IPS-18c (cell line): ENCODE results near the gene SCGB3A1.

ENCODE experiments used
- H3K4me3 ChIP-seq: 2 replicates; pipeline ENCODE4 v1.7.0; 2013; ENCODE audit warnings: low read depth, mild to moderate bottlenecking, low read length, moderate library complexity; ENCODE audit not compliant: insufficient read depth
- H3K9me3 ChIP-seq: one replicate; pipeline ENCODE4 v1.6.1; 2013; ENCODE audit warnings: mild to moderate bottlenecking, low read length, moderate library complexity; ENCODE audit not compliant: control insufficient read depth, insufficient read depth

The SCGB3A1 gene

GRCh38 chr5:180611140-180611850 lies 20.0 kb upstream of the SCGB3A1 start:
- H3K4me3 ChIP-seq = no peak overlapping the region
- no peaks in the 10 kb centered on the region for H3K9me3 ChIP-seq

DNA sequence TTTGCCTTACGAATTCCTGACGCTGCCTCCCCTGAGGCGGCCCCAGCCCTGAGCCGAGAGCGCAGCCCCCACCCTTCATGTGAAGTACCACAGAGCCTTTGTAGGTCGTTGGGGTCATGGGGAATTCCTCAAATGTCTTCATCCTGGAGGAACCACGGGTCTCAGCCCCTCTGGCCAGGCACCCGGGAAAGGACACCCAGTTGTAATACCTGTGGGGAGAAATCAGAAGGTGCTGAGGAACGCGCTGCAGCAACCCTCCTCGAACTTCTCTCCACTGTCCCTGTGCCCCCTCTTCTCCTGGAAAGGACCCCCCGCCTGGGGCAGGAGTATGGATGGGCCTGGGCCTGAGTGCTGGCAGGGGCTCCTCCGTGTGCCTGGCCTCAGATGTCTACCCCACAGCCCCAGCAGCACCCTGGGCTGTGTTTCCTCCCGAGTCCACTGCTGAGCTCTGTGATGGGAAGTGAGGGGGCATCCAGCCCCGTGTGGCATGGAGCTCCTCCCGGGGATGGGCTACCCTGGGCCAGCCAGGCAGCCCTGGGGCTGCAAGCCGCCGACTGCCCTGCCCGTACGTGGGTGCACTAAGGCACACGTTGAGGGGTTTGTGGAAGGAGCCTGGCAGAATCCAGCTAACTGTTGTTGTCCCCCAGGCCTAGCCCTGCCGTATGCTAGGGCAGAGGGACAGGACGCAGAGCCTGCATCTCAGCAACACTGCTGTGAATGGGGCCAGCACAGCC lies 18.7 kb upstream of the SCGB3A1 start:
- Histone ChIP-seq H3K4me3 (no peak overlapping the region), H3K9me3 (no peaks in the 10 kb centered on the region)

DNA sequence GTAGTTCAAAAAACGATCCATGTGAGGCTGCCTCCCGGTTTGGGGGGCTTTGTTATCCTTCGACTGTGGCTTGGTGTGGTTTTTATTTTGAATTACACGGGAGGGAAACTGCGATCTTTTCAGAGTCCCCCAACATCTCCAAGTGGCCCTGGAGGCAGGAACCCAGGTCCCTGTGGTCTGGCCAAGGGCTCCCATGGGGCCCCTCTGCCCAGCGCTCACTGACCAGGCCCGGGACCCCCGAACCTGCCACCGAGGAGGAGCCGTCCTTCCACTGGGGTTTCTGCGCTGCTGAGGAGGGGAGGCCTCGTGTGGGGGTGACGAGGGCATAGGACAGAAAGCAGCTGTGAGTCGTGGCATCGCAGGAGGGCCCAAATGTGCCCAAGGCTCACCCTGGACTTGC lies 18.1 kb upstream of the SCGB3A1 start:
- peaks cover 2% of the 10 kb centered on the region for H3K9me3 ChIP-seq
- H3K4me3 ChIP-seq = no peak overlapping the region

DNA sequence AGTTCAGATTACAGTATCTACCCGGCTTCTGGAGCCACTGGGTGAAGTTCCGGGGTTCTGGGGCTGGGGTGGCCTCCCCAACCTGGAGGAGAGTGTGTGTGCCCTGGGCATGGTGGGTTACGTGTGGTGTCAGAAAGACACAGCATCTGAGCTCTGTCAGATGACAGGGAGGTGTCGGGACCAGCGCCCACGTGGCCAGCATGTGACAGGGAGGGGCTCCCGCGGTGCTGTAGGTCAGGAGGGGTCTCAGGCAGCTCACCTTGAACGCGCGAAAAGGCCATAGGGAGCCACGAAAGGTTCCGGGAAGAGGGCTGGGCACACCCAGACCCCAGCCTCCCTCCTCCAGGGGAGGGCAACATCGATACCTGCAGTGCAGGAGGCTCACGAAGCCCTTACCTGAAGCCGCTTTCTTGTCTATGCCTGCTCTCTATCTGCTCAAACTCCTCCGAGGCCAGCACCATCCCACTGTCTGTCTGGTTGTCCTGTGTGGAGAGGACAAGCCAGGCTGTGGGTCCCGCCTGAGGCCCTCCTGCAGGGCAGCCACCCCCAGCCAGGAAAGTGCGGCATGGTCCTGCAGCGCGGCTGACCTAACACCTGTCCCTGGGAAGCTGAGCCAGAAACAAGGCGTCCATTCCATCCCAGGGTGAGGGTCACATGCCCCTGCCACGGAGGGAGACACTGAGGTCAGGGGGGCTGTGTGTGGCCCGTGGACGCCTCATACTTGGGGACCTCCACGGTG lies 17.4 kb upstream of the SCGB3A1 start:
- H3K9me3 ChIP-seq = peaks cover 4% of the 10 kb centered on the region
- no peak overlapping the region for H3K4me3 ChIP-seq

GRCh38 chr5:180607861-180608571 lies 16.7 kb upstream of the SCGB3A1 start:
- Histone ChIP-seq H3K9me3 (peaks cover 4% of the 10 kb centered on the region), H3K4me3 (no peak overlapping the region)

DNA sequence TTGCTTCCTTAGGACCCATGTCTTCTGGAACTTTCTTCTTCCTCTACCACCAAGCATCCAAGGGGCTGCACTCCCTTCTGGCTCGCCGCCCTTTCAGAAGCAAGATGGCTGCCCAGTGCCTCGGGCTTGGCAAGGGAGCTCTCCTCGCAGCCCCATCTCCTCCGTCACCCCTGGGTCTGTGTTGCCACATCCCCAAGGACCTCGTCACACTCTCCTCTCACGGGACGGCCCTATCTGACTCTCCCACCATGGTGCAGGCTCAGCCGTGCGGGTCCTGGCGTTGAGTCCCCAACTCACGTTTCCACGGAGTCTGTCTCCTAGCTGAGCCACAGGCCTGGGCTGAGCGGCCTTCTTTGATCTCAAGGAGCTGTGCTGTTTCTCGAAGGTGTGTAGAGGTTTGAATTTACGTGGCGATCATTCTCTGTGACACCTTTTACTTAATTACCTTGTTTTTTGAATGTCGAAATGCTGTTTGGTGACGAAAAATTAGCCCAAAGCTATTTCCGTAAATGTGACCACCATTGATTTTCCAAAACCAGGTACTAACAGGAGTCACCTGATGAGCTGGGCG lies 15.0 kb upstream of the SCGB3A1 start:
- Histone ChIP-seq H3K9me3 (peaks cover 4% of the 10 kb centered on the region), H3K4me3 (no peak overlapping the region)

DNA sequence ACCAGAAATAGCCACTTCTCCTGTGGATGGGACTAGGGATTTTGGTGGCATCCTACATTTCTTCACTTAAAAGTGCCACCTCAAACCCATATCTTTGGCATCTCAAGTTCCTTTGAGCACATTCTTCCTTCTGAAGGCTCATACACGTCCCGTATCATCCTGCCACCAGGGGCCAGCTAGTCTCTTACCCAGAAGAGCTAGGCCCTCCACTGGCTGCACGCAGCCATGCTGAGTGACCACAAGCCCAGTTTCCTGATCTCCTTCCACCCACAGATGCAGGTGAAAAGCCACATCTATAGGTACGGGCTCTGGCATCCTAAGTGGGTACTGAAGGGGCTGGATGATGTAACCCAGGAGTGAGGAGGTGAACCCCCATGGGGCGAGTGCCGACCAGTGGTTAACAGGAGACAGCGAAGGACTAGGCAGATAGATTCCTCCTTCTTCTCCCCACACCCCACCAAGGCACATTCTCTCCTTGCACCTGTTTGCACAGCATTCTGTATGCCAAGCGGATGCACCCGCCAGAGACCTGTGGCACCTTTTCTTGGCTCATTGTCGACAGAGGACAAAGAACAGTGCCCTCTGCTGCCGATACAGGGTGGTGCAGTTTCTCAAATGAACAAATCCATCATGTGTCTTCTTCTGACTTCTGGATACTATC lies 14.4 kb upstream of the SCGB3A1 start:
- Histone ChIP-seq H3K9me3 (peaks cover 4% of the 10 kb centered on the region), H3K4me3 (no peak overlapping the region)

DNA sequence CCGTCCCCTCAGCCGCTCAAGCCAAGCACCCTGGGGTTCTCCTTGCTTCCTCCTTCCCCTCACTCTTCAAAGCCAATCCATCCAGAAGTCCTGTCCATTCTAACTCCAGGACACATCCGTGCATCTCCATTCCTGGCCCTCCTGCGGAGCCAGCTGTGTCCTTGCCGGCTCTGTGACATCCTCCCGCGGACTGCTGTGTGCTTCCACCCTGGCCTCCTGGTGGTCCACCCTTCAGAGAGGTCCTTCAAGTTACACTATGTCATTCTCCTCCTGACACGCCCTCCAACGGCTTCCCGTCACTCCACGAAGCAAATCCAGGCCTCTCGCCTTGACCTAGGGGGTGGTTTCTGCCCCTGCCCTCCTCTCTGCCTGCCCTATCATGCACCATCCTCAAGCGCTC lies 13.0 kb upstream of the SCGB3A1 start:
- Histone ChIP-seq H3K9me3 (peaks cover 4% of the 10 kb centered on the region), H3K4me3 (no peak overlapping the region)

- H3K9me3 ChIP-seq = peaks cover 4% of the 10 kb centered on the region
- no peak overlapping the region for H3K4me3 ChIP-seq
Measured at GRCh38 chr5:180603076-180603594, 11.8 kb upstream of the SCGB3A1 start.

- peaks cover 4% of the 10 kb centered on the region for H3K9me3 ChIP-seq
Measured at GRCh38 chr5:180602481-180603075, 11.3 kb upstream of the SCGB3A1 start.

DNA sequence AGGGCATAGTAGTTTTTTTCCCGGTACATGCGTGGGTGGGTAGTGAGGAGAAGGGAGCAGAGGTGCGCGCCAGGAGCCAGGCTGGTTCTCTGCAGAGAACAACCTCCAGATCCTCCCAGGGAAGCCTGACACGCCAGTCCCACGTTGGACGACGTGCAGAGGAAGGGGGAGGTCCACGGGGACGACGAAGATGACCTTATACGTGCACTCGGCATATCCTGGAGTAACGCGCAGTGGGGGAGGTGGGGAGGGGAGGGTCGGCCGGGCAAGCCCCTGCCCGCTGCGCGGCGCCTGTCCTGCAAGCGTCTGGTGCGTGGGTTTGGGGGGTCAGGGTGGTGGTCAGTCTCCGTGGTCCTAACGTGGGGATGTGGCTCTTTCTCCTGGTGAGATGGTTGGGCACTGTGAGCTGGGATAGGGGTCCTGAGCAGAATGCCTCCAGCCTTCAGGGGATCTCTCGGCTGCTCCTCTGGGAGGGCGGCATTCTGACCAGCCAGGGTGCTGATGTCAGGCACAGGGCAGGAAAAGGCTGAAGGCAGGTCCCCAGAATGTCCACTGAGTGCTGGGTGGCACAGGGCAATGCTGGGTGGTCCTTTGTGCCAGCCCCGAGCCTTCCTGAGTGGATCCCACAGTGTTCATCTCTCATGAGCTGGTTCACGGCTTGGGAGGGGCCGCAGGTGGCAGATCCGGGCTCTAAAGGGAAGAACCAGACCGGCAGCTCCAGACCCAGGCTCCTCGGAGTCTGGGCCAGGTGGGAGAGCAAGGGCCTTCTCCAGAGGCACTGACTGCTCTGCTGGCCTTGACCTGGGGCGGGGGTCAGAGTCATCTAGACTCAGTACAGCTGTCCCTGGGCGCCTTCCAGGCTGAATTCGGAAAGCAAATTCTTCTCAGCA lies 10.5 kb upstream of the SCGB3A1 start:
- H3K4me3 ChIP-seq = no peak overlapping the region
- H3K9me3 ChIP-seq = peaks cover 4% of the 10 kb centered on the region

More at GRCh38 chr5:180602481-180603075, 11.3 kb upstream of the SCGB3A1 start:
- H3K4me3 ChIP-seq = no peak overlapping the region

DNA sequence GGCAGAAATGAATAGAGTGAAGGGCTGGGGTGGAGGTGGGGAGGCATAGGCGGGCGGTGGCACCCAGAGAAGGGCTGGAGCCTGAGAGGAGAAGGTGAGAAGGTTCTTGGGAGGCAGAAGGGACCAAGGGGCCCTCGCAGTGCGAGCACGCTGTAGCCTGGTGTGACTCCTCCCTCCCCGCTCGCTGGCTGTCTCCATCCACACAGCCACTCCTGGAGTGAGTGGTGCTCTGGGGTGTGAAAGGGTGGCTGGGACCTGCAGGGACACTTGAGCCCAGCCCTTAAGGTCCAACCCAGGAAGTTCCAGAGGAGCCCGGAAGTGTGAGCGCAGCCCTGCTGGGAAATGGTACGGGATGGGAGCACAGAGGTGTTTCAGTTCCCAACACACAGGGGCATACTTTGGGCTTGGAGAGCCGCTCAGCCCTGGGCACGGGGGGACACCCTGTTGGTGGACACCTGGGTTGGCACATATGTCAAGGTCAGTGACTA lies 9.3 kb upstream of the SCGB3A1 start:
- H3K9me3 ChIP-seq = peaks cover 4% of the 10 kb centered on the region
- no peak overlapping the region for H3K4me3 ChIP-seq

- no peak overlapping the region for H3K4me3 ChIP-seq
- peaks cover 4% of the 10 kb centered on the region for H3K9me3 ChIP-seq
Measured at GRCh38 chr5:180599981-180600553, 8.8 kb upstream of the SCGB3A1 start.

DNA sequence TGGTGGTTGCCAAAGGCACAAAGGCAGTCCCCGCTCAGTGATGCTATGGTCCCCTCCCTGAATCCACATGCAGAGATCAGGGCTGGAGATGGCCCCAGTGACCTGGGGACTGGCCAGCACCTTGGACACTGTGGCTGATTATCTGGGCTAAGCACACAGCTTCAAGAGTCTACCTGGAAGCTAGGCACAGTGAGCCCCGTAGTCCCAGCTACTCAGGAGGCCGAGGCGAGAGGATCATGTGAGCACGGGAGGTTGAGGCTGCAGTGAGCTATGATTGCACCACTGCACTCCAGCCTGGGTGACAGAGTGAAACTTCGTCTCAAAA lies 8.3 kb upstream of the SCGB3A1 start:
- no peak overlapping the region for H3K4me3 ChIP-seq
- peaks cover 4% of the 10 kb centered on the region for H3K9me3 ChIP-seq
